Keratinocyte (primary cell): ENCODE data around the gene CIT. TPM values are rescaled to one million over a fixed set of nuclear protein-coding genes. Genes with fewer than 3 reads are reported as not detected.

ENCODE experiments used
- DNase-seq: peaks from one replicate; pipeline ENCODE4 v3.0.0-alpha.2; 2011; ENCODE audit warnings: low read depth, missing footprints, low spot score
- FAIRE-seq: peaks from 2 replicates; lab custom pipeline; 2011; peaks lifted over from hg19 to GRCh38; lab: Jason Lieb, UNC
- H2AFZ ChIP-seq: 2 replicates; pipeline ENCODE4 v1.6.0; 2012; ENCODE audit warnings: low read length, control low read depth, inconsistent platforms; ENCODE audit not compliant: control insufficient read depth
- H3K27ac ChIP-seq: 2 replicates; pipeline ENCODE4 v1.5.1; 2011; ENCODE audit warnings: low read length; ENCODE audit not compliant: control insufficient read depth, insufficient read depth
- H3K27me3 ChIP-seq: 3 replicates; pipeline ENCODE4 v1.6.0; 2011; ENCODE audit warnings: low read length; ENCODE audit not compliant: control insufficient read depth, insufficient read depth; ENCODE audit errors: extremely low read depth
- H3K36me3 ChIP-seq, 2 experiments: 2 replicates in 1 of 2; 3 replicates in 1 of 2; pipeline ENCODE4 v1.5.1; 2011; ENCODE audit warnings: low read length in 2 of 2, mild to moderate bottlenecking in 1 of 2; ENCODE audit not compliant: control insufficient read depth in 2 of 2, insufficient read depth in 2 of 2; ENCODE audit errors: extremely low read depth in 1 of 2
- H3K4me1 ChIP-seq: 3 replicates; pipeline ENCODE4 v1.5.1; 2011; ENCODE audit warnings: low read length; ENCODE audit not compliant: control insufficient read depth, insufficient read depth; ENCODE audit errors: extremely low read depth
- H3K4me2 ChIP-seq: 3 replicates; pipeline ENCODE4 v1.6.0; 2011; ENCODE audit warnings: low read depth, low read length; ENCODE audit not compliant: control insufficient read depth, insufficient read depth; ENCODE audit errors: extremely low read depth
- H3K4me3 ChIP-seq, 3 experiments: fragments of 200-600 bp in 1 of 3; sonication (generic) in 1 of 3; 2 replicates in 2 of 3; 3 replicates in 1 of 3; pipeline ENCODE4 v1.5.1; 2011 to 2016; ENCODE audit warnings: low read length in 3 of 3, mild to moderate bottlenecking in 3 of 3, control low read depth in 2 of 3, inconsistent platforms in 1 of 3, low read depth in 1 of 3, mixed read lengths in 1 of 3, mixed run types in 1 of 3, moderate library complexity in 1 of 3; ENCODE audit not compliant: control insufficient read depth in 2 of 3, insufficient read depth in 2 of 3; ENCODE audit errors: extremely low read depth in 1 of 3
- H3K79me2 ChIP-seq: 2 replicates; pipeline ENCODE4 v1.6.0; 2012; ENCODE audit warnings: low read length; ENCODE audit not compliant: control insufficient read depth, insufficient read depth
- H3K9ac ChIP-seq: 3 replicates; pipeline ENCODE4 v1.6.0; 2011; ENCODE audit warnings: low read length; ENCODE audit not compliant: control insufficient read depth, insufficient read depth; ENCODE audit errors: extremely low read depth
- H3K9me1 ChIP-seq: 3 replicates; pipeline ENCODE4 v1.6.0; 2011; ENCODE audit warnings: low read length; ENCODE audit not compliant: control insufficient read depth, insufficient read depth; ENCODE audit errors: extremely low read depth
- H3K9me3 ChIP-seq: 2 replicates; pipeline ENCODE4 v1.5.1; 2012; ENCODE audit warnings: low read depth, low read length; ENCODE audit not compliant: control insufficient read depth
- H4K20me1 ChIP-seq: 3 replicates; pipeline ENCODE4 v1.6.0; 2011; ENCODE audit warnings: low read length; ENCODE audit not compliant: control insufficient read depth, insufficient read depth; ENCODE audit errors: extremely low read depth
- EZH2 ChIP-seq: IDR thresholded peaks from one replicate; pipeline ENCODE4 v1.6.1; 2012; ENCODE audit warnings: inconsistent platforms, mild to moderate bottlenecking, low read length, moderate library complexity
- dilution Hi-C: fragments of 300-500 bp; cut with MboI; formaldehyde crosslinking; loops from one replicate; pipeline ENCODE4 v1.7.0; 2020; ENCODE audit warnings: low sequenced_read_pairs; ENCODE audit not compliant: extremely low pct_ligation_motif_present
- polyA plus RNA-seq, 5 experiments: library from polyadenylated mRNA; depleted of rRNA in 3 of 5; stranded (reverse) in 3 of 5; stranded (forward) in 1 of 5; unstranded in 1 of 5; fragments of >200 nt; gene quantifications; 1 replicate in 1 of 5; 2 replicates in 3 of 5; 3 replicates in 1 of 5; pipeline versions ENCODE4 v1.2.1 to v1.2.3, GENCODE V29; 2011 to 2012; ENCODE audit warnings: missing spikeins in 2 of 5, low read depth in 1 of 5, low replicate concordance in 1 of 5
- TF ChIP-seq, protein P1 (sequence below), 3 experiments: IDR thresholded peaks in 1 of 3; conservative IDR thresholded peaks in 1 of 3; optimal IDR thresholded peaks in 1 of 3; 2 replicates in 2 of 3; 3 replicates in 1 of 3; pipeline versions ENCODE3 to v1.5.1; 2011; ENCODE audit warnings: low read length in 3 of 3, mild to moderate bottlenecking in 3 of 3, moderate library complexity in 2 of 3, control low read depth in 1 of 3, inconsistent platforms in 1 of 3; ENCODE audit not compliant: insufficient read depth in 2 of 3; ENCODE audit errors: extremely low read depth in 1 of 3

Gene CIT
- polyA plus RNA-seq, 1 donor (not counting 4 experiments of a cell fraction or from before 2014, with no cell fraction given) = 6.2 TPM

DNA sequence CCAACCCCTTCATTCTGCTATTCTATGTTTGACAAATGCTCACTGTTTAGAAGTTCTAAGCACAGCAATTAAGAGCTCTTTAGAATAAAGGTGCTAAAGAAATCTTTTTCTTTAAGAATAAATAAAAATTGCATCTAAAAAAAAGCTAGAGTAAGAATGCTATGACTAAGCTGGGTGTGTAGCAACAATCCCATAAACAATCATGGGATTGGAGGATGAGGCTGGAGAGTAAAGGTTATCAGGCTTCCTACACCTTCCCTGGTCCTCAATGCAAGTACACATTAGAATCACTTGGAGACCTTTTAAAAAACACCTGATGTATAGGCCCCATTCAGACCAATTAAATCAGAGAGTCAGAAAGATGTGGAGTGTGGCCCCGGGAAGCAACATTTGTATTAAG, 88.3 kb downstream of the CIT start:
- Histone ChIP-seq H3K27me3 (no peaks in the 10 kb centered on the region), H3K9me1 (peaks cover 3% of the 10 kb centered on the region), H3K4me3 (no peak overlapping the region), H3K79me2 (no peaks in the 10 kb centered on the region), H3K4me2 (no peak overlapping the region), H3K36me3 (no peaks in the 10 kb centered on the region), H3K9ac (no peak overlapping the region), H3K9me3 (no peaks in the 10 kb centered on the region), H2AFZ (no peak overlapping the region), H4K20me1 (no peaks in the 10 kb centered on the region), H3K27ac (no peak overlapping the region), H3K4me1 (no peaks in the 10 kb centered on the region)
- DNase-seq (no peak), FAIRE-seq (no peak)
- TF ChIP-seq, protein P1, sequence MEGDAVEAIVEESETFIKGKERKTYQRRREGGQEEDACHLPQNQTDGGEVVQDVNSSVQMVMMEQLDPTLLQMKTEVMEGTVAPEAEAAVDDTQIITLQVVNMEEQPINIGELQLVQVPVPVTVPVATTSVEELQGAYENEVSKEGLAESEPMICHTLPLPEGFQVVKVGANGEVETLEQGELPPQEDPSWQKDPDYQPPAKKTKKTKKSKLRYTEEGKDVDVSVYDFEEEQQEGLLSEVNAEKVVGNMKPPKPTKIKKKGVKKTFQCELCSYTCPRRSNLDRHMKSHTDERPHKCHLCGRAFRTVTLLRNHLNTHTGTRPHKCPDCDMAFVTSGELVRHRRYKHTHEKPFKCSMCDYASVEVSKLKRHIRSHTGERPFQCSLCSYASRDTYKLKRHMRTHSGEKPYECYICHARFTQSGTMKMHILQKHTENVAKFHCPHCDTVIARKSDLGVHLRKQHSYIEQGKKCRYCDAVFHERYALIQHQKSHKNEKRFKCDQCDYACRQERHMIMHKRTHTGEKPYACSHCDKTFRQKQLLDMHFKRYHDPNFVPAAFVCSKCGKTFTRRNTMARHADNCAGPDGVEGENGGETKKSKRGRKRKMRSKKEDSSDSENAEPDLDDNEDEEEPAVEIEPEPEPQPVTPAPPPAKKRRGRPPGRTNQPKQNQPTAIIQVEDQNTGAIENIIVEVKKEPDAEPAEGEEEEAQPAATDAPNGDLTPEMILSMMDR (optimal IDR thresholded peaks at IDR 0.05 in 1 of 3, IDR thresholded peaks at IDR 0.05 in 1 of 3, conservative IDR thresholded peaks at IDR 0.05 in 1 of 3; ENCODE audit: extremely low read depth in 1 of 3, insufficient read depth in 2 of 3, low read length in 3 of 3) = no peak
- no peak for TF ChIP-seq EZH2
- dilution Hi-C loops = no loop called here

DNA sequence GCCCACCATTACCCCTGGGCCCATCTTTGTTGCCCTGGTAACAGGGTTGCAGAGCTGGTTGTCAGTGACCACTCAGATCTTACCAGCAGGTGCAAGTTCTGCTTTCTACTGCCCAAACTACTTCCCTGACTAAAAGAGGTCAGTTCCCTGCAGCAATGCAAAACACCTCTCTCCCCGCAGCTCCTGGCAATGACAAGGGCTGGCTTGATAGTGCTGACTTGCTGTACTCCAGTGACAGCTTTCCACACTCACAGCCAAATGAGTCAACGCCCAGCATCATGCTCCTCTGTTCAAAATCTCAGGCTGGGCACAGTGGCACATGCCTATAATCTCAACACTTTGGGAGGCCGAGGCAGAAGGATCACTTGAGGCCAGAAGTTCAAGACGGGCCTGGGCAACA, 90.6 kb downstream of the CIT start:
- H3K9ac ChIP-seq = no peak overlapping the region
- FAIRE-seq = no peak
- H3K79me2 ChIP-seq = no peaks in the 10 kb centered on the region
- H3K4me3 ChIP-seq = no peak overlapping the region
- no peaks in the 10 kb centered on the region for H3K27me3 ChIP-seq
- no peaks in the 10 kb centered on the region for H3K4me1 ChIP-seq
- H4K20me1 ChIP-seq = no peaks in the 10 kb centered on the region
- TF ChIP-seq, protein P1 (optimal IDR thresholded peaks at IDR 0.05 in 1 of 3, IDR thresholded peaks at IDR 0.05 in 1 of 3, conservative IDR thresholded peaks at IDR 0.05 in 1 of 3; ENCODE audit: extremely low read depth in 1 of 3, insufficient read depth in 2 of 3, low read length in 3 of 3) = no peak
- no peak for TF ChIP-seq EZH2
- H2AFZ ChIP-seq = no peak overlapping the region
- no peak overlapping the region for H3K27ac ChIP-seq
- no peaks in the 10 kb centered on the region for H3K9me3 ChIP-seq
- no peaks in the 10 kb centered on the region for H3K9me1 ChIP-seq
- dilution Hi-C loops = no loop called here
- H3K4me2 ChIP-seq = no peak overlapping the region
- DNase-seq = no peak
- H3K36me3 ChIP-seq = peaks cover 2 to 3% of the 10 kb centered on the region in 2 experiments
